Fibroblast of lung (primary cell): ENCODE measurements around the gene TEX19. TPM values are rescaled to one million over a fixed set of nuclear protein-coding genes. Genes with fewer than 3 reads are reported as not detected.

ENCODE experiments used
- DNase-seq, 2 donors: peaks; one replicate each; pipeline versions ENCODE4 v3.0.0 to v3.0.0-alpha.2; 2010; ENCODE audit warnings: low read depth in 2 of 2
- H2AFZ ChIP-seq: 2 replicates; pipeline ENCODE4 v1.5.1; 2012; ENCODE audit warnings: low read length, control low read depth, inconsistent platforms
- H3K27ac ChIP-seq: 2 replicates; pipeline ENCODE4 v1.5.1; 2011; ENCODE audit warnings: low read length, control low read depth; ENCODE audit not compliant: insufficient read depth
- H3K27me3 ChIP-seq: 2 replicates; pipeline ENCODE4 v1.5.1; 2011; ENCODE audit warnings: mild to moderate bottlenecking, low read length; ENCODE audit not compliant: control insufficient read depth, insufficient read depth
- H3K36me3 ChIP-seq: 2 replicates; pipeline ENCODE4 v1.5.1; 2011; ENCODE audit warnings: low read length; ENCODE audit not compliant: control insufficient read depth, insufficient read depth
- H3K4me1 ChIP-seq: 2 replicates; pipeline ENCODE4 v1.5.1; 2011; ENCODE audit warnings: low read length; ENCODE audit not compliant: control insufficient read depth, insufficient read depth; ENCODE audit errors: extremely low read depth
- H3K4me2 ChIP-seq: 2 replicates; pipeline ENCODE4 v1.5.1; 2011; ENCODE audit warnings: low read length, control low read depth; ENCODE audit not compliant: insufficient read depth; ENCODE audit errors: extremely low read depth
- H3K4me3 ChIP-seq, 4 experiments: fragments of 200-600 bp in 1 of 4; sonication (generic) in 1 of 4; replicated peaks in 1 of 4; 2 replicates each; pipeline ENCODE4 v1.5.1; 2011 to 2016; ENCODE audit warnings: low read length in 4 of 4, low read depth in 3 of 4, mild to moderate bottlenecking in 3 of 4, control low read depth in 2 of 4, inconsistent platforms in 1 of 4, mixed read lengths in 1 of 4; ENCODE audit not compliant: insufficient read depth in 1 of 4; ENCODE audit errors: control extremely low read depth in 1 of 4
- H3K79me2 ChIP-seq: 2 replicates; pipeline ENCODE4 v1.5.1; 2012; ENCODE audit warnings: mild to moderate bottlenecking, low read length, inconsistent platforms; ENCODE audit not compliant: control insufficient read depth, insufficient read depth
- H3K9ac ChIP-seq: 2 replicates; pipeline ENCODE4 v1.5.1; 2011; ENCODE audit warnings: mild to moderate bottlenecking, low read length, control low read depth; ENCODE audit not compliant: insufficient read depth
- H3K9me3 ChIP-seq: 2 replicates; pipeline ENCODE4 v1.5.1; 2012; ENCODE audit warnings: low read depth, low read length; ENCODE audit not compliant: control insufficient read depth, insufficient read depth
- H4K20me1 ChIP-seq: 2 replicates; pipeline ENCODE4 v1.5.1; 2011; ENCODE audit warnings: low read length; ENCODE audit not compliant: control insufficient read depth, insufficient read depth; ENCODE audit errors: extremely low read depth
- EZH2 ChIP-seq: IDR thresholded peaks from 2 replicates; pipeline ENCODE4 v1.5.1; 2012; ENCODE audit warnings: low read length, control low read depth, mild to moderate bottlenecking; ENCODE audit errors: missing control alignments
- polyA plus RNA-seq, 2 donors: library from polyadenylated mRNA; depleted of rRNA in 1 of 2; stranded (reverse) in 1 of 2; unstranded in 1 of 2; fragments of >200 nt; gene quantifications; 2 replicates each; pipeline ENCODE4 v1.2.1, GENCODE V29; 2011 to 2012; ENCODE audit warnings: missing spikeins in 1 of 2
- total RNA-seq: library from RNA; depleted of rRNA; stranded (reverse); fragments of >200 nt; gene quantifications from 2 replicates; pipeline ENCODE4 v1.2.1, GENCODE V29; 2014
- TF ChIP-seq, protein P1 (sequence below), 2 donors: IDR thresholded peaks in 1 of 2; conservative IDR thresholded peaks in 1 of 2; 1 replicate in 1 of 2; 2 replicates in 1 of 2; pipeline ENCODE4 v1.5.1; 2011 to 2012; ENCODE audit warnings: low read length in 2 of 2, control low read depth in 1 of 2, inconsistent platforms in 1 of 2, low read depth in 1 of 2, mild to moderate bottlenecking in 1 of 2

The TEX19 gene
- total and polyA plus RNA-seq, 2 donors (not counting 1 experiment from before 2014, with no cell fraction given), result 0.05 to 0.17 TPM

DNA sequence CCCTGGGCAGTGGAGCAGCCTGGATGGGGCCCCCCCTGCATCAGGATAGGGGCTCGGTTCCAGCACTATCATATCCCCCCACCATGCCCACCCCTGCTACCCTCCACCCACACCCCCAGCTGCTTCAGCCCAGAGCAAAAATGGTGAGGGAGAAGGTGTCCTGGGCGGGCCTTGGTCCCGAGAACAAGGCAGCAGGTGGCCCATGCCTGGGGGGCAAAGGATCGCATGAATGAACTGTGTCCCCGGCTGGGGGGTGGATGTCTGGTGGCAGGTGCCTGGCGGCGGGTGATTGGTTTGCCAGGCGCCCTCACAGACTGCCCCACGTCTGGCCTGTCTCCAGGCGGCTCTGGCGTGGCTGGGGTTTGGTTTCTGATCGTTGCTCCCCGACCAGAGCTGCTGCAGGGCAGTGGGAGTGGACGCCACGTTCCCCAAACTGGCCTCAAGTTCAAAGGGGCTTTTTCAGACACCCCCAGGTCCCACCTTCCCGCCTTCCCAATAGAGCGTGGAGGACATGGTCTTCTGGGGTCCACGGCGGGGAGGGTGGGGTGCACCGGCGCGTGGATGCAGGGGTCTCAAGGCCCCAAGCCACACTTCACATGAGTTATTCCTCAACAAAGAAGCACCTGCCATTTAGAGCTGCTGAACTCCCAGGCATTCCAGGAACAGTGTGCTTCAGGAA, 25.1 kb downstream of the TEX19 start:
- no peak overlapping the region for H3K4me3 ChIP-seq
- no peak overlapping the region for H3K27ac ChIP-seq
- no peaks in the 10 kb centered on the region for H3K79me2 ChIP-seq
- H3K36me3 ChIP-seq, result no peaks in the 10 kb centered on the region
- H2AFZ ChIP-seq, result no peak overlapping the region
- no peaks in the 10 kb centered on the region for H3K4me1 ChIP-seq
- no peaks in the 10 kb centered on the region for H3K9me3 ChIP-seq
- H4K20me1 ChIP-seq, result no peaks in the 10 kb centered on the region
- no peak overlapping the region for H3K4me2 ChIP-seq
- H3K27me3 ChIP-seq, result peaks cover 19% of the 10 kb centered on the region
- H3K9ac ChIP-seq, result no peak overlapping the region
- DNase-seq, result no peak
- no peak for TF ChIP-seq EZH2
- TF ChIP-seq, protein P1, sequence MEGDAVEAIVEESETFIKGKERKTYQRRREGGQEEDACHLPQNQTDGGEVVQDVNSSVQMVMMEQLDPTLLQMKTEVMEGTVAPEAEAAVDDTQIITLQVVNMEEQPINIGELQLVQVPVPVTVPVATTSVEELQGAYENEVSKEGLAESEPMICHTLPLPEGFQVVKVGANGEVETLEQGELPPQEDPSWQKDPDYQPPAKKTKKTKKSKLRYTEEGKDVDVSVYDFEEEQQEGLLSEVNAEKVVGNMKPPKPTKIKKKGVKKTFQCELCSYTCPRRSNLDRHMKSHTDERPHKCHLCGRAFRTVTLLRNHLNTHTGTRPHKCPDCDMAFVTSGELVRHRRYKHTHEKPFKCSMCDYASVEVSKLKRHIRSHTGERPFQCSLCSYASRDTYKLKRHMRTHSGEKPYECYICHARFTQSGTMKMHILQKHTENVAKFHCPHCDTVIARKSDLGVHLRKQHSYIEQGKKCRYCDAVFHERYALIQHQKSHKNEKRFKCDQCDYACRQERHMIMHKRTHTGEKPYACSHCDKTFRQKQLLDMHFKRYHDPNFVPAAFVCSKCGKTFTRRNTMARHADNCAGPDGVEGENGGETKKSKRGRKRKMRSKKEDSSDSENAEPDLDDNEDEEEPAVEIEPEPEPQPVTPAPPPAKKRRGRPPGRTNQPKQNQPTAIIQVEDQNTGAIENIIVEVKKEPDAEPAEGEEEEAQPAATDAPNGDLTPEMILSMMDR (conservative IDR thresholded peaks at IDR 0.05 in 1 of 2, IDR thresholded peaks at IDR 0.05 in 1 of 2; ENCODE audit: low read depth in 1 of 2, low read length in 2 of 2), result no peak

DNA sequence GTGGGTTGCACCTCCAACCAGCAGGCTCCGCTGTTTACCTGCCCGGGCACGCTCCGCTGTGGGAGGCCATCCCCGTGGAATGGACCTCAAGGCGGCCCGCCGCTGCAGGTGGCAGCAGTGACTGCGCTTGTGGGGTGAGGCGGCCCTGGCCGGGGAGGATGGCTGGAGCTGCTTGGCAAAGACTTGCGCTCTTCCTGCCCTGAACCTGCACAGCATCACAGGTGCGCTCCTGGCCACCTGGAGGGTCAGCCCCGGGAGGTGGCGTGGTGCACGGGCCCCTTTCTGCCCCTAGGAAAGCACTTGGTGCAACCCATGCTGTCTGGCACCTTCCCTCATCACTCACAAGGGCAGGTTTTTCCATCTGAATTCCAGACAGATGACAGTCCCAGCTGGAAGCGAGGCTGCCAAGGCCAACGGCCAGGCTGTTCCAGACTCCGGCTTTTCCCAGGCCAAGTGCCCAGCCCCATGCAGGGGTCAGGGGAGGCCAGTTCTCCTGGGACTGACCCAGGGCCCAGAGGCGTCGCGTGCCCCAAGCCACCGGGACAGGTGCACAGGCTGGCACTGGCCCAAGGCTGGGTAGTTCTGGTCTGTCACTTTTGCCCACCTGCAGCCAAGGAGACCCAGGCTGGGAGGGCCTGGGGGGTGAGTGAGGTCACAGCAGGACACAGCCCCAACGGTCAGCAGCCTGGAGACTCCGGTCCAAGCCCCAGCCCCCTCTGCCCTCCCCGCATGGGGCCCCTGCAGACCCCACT, 25.9 kb downstream of the TEX19 start:
- H3K4me1 ChIP-seq, result no peaks in the 10 kb centered on the region
- H3K27me3 ChIP-seq, result peaks cover 19% of the 10 kb centered on the region
- H3K27ac ChIP-seq, result no peak overlapping the region
- H2AFZ ChIP-seq, result no peak overlapping the region
- H3K9ac ChIP-seq, result no peak overlapping the region
- peak overlapping the region; percentile 25 for H3K4me2 ChIP-seq
- H4K20me1 ChIP-seq, result no peaks in the 10 kb centered on the region
- H3K4me3 ChIP-seq, result no peak overlapping the region
- TF ChIP-seq EZH2, result no peak
- TF ChIP-seq, protein P1 (conservative IDR thresholded peaks at IDR 0.05 in 1 of 2, IDR thresholded peaks at IDR 0.05 in 1 of 2; ENCODE audit: low read depth in 1 of 2, low read length in 2 of 2), result no peak
- no peaks in the 10 kb centered on the region for H3K36me3 ChIP-seq
- peak; percentile 23 to 31 for DNase-seq
- no peaks in the 10 kb centered on the region for H3K79me2 ChIP-seq
- H3K9me3 ChIP-seq, result no peaks in the 10 kb centered on the region

DNA sequence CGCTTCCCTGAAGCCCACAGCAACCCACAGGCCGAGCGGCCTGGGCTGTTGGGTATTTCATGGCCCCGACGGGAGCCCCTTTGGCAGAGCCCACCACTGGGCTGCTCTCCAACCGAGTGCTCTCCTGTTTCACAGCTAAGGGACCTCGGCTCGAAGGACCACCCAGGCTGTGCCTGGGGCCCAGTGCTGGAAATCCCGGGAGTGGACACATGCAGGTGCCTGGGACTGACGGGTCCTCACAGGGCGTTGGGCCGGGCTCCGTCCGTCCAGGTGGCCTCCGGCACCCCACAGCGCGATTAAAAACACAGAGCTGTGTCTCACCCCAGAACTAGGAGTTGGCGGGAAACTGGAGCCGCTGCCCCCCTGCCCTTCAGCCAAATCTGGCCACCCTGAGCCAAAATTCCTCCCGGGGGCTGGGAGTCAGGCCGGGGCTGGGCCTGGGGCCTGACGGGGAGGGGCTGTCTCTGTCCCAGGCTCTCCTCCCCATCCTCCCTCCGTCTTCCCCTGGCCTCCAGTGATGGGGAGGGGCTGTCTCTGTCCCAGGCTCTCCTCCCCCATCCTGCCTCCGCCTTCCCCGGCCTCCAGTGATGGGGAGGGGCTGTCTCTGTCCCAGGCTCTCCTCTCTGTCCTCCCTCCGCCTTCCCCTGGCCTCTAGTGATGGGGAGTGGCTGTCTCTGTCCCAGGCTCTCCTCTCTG, 26.7 kb downstream of the TEX19 start:
- Histone ChIP-seq H3K79me2 (no peaks in the 10 kb centered on the region), H3K9me3 (no peaks in the 10 kb centered on the region), H2AFZ (no peak overlapping the region), H3K27ac (no peak overlapping the region), H3K9ac (no peak overlapping the region), H3K27me3 (peaks cover 19% of the 10 kb centered on the region), H3K4me3 (no peak overlapping the region), H3K36me3 (no peaks in the 10 kb centered on the region), H4K20me1 (no peaks in the 10 kb centered on the region), H3K4me2 (no peak overlapping the region), H3K4me1 (no peaks in the 10 kb centered on the region)
- TF ChIP-seq EZH2, result no peak
- TF ChIP-seq, protein P1 (conservative IDR thresholded peaks at IDR 0.05 in 1 of 2, IDR thresholded peaks at IDR 0.05 in 1 of 2; ENCODE audit: low read depth in 1 of 2, low read length in 2 of 2), result no peak
- no peak for DNase-seq
